GM21515 (cell line): ENCODE measurements around the gene NCOR2.
A peak's percentile ranks its signal among the peaks of the same experiment; 100 is the strongest.

Experiments
- ATAC-seq: cut with Tn5 transposase; IDR thresholded peaks from one replicate; pipeline ENCODE4 v1.9.1; 2021; ENCODE audit not compliant: unreplicated experiment

Gene NCOR2

DNA sequence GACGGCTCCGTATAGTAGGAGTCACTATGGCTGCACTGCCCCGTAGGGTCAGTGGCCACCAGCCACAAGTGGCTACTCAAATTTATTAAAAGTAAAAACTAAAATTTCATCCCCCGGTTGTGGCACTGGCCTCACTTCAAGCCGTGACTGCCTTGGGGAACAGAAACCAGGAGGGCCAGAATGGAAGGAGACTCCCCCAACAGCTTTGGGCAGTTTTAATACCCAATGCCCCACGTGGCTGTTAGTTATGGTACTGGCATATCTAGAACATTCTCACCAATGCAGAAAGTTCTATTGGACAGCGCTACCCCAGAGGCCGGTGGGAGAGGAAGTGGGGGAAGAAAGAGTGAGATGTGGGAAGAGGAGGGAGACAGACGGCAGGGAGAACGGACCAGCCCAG is 6.2 kb downstream of the NCOR2 start:
- ATAC-seq, result no peak

DNA sequence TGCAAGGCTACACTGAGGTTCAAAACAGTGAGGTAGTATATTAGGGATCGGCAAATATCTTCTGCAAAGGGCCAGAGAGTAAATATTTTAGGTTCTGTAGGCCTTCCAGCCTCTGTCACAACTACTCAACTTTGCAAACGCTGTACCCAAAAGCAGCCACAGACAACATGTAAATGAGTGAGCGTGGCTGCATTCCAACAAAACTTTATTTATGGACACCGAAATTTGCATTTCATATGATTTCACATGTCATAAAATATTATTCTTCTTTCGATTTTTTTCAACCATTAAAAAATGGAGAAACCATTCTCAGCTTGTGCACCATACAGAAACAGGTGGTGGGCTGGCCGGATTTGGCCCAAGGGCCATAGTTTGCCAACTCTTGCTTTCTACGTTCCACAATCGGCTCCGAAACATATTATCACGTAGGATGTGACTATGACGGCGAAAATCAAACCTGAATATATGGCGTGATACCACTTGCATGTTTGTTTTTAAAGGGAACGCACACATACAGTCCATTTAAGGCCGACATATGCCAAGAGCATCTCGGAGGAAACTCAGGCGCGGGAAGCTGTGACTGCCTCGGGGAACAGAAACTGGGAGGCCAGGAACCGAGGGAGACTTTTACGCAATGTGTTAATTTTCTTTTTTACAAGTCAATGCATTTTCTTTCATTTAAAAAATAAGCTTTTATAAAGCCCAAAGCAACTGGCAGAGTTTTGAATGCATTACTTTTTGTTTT is 7.1 kb downstream of the NCOR2 start:
- ATAC-seq, result no peak

DNA sequence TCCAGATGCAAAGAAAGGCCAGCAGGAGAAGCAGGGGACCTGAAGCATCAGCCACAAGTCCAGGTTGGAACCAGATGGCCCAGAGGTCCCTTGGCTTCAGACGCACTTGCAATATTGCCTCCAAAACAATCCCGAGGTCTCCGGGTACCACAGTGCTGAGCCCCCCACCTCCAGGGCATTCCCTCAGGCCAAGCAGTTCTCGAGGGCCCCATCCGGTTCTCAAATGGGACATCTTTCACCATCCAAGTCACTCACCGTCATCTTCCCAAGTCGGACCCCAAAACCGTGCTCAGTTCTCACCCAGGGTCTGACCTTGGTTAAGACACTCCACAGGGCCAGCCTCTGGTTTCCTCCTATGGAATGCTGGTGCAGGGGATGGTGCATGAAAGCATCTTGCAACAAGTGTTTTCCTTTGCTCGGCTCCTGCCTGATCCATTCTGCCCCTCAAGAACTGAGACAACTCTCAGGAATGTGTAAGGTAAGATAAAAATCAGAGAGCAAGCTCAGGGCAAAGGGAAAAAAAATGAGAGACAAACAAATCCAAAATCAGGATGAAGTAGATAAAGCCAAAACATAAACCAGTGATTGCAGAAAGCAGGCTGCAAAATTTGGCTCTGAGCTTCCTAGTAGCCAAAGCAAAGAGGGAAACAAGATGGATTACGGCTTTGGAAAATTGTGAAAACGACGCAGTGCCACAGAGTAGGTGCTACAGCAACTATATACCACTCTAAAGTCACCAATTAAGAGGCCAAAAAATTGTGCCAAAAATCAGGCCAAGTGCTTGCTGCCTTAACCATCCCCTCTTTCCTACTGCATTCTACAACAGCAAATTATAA is 8.0 kb downstream of the NCOR2 start:
- ATAC-seq, result no peak

DNA sequence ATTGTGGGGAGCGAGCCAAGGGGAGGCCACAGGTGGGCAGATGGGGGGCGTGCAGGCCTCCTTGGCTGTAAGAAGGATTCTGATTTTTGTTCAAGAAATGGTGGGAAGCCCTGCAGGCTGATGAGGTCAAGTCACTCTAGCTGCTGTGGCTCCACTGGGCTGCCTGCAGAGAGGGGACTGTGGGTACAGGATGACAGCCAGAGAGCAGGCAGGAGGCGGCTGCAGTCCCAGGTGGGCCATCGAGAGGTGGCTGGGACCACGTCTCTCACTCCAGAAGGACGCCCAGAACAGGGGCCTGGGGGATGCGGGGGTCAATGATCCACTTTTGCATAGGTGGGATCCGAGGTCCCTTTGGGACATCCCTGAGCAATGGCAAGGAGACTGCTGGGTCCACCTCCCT is 9.1 kb downstream of the NCOR2 start:
- no peak for ATAC-seq

DNA sequence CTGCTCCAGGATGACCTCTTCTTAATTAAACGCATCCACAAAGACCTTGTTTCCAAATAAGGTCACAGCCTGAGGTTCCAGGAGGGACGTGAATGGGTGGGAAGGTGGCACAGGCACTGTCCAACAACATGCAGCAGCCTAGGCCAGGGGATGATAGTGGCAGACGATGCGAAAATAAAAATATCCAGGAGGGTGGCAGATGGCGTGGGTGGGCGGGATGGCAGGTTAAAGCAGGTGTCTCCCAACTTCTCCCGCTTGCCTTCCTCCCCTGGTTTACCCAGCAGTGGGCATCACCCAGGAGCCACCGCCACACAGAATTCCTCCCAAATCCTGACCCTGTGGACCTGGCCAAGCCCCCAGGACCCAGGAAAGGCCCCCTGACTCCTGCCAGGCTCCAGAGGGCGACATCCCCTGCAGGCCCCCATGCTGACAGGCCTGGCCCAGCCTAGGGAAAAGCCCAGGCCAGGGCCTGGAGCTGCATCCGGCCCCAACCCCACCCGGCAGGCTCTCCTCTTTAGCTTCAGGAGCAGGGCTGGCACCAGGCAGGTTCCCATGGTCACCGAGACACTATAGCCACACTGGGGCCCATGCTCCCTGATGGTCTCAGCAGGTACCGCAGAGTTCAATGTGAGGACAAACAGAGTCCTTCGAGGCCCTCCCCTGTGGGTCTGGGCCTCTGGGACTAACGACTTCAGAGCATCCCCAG is 9.7 kb downstream of the NCOR2 start:
- ATAC-seq, result no peak

DNA sequence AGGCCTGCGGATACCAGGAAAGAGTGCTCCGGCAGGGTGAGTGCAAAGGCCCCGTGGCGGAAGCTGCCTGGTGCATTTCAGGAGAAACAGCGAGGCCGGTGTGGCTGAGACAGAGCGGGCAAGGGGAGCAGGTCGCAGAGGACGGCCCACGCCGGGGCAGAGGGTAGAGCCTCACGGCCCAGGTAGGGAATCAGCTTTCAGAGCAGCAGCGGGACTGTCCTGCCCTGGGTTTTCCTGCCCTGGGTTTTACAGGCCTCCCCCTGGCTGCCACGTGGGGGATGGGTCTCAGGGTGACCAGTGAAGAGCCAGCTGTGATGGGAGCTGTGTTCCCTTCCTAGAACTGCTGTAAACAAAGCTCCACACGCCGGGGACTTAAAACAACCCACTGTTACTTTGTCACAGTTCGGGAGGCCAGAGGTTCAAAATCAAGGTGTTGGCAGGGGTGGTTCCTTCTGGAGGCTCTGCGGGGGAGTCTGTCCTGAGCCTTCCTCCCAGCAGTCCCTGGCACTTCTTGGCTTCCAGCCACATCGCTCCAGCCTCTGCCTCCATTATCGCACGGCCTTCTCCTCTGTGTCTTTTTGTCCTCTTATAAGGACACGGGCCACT is 10.4 kb downstream of the NCOR2 start:
- ATAC-seq, result no peak

DNA sequence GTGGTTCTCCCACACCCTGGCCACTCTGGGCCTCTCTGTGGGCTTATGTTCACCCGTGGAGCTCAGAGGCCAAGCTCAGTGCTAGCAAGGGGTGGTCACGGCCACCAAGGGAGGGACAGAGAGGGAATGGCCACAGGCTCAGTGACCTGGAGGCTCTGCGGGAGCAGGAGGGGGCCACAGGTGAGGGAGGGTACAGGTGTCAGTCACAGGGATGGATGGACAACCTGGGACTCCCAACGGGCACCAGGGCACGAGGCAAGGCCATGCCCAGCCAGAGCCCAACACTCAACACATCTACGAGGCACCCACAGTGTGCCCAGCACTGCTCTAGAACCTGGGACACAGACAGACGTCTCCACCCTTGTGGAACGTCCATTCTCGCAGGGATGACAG is 11.3 kb downstream of the NCOR2 start:
- ATAC-seq, result no peak

DNA sequence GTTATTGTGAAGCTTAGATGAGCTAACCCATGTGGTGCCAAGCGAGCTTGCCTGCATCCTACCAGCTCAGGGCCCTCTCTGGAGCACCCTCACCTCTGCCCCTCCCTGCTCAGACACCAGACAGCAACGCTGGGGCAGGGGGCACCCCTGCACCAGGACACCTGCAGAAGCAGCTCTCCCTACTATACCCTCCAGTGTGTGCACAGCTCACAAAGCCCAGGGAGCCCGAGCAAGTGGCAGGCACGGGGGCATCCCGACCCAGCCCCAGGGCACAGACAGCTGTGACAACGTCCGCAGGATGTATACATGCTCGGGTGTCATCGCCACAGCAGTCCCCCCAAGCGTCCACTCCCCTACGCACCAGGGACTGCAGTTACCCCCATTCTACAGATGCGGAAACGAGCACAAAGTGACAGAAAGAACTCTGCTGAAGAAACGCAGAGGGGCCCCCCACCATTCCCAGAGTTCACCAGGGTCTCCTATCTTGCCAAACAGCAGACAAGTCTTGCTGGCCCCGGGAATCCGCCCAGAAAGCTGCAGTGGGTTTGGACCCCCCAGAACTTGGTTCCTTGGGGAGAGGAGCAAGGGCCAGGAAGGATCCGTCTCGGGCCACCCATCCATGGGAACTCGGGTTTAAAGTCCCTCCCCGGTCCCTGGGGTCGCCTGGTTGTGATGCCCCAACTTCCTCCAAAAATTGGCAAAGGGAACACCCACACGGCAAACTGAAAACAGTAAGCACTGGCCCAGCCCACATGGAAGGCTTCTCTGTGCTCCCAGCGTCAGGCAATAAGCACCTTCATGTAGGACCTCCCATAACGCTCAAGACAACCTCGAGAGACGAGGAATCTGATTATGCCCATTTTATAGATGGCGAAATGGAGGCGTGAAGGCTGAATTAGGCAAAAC is 12.0 kb downstream of the NCOR2 start:
- ATAC-seq, result no peak

DNA sequence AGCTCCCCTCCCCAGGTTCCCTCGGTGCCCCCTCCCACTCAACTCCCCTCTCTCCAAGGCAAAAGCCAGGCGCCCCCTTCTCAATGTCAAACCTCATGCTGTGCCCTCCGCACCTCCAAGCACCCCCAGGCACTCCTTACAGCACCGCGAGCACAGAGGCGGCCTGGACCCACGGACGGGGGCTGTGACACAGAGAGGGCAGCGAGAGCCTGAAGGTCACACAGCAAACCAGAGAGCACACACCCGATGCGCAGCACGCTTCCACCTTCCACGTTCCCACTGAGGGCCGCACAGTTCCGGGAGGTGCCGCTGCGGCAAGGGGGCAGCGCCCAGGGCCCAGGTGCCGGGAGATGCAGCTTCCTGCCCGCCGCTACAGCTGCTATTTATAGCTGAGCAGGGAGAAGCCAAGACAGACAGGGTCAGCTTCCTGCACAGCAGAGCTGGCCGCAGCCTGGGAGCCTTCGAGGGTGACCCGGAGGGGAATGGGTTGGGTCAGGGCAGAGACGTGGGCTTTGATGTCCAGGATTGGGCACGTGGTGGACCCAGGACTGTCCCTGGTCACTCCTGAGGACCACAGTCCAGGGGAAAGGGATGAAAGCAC is 12.9 kb downstream of the NCOR2 start:
- ATAC-seq, result no peak

DNA sequence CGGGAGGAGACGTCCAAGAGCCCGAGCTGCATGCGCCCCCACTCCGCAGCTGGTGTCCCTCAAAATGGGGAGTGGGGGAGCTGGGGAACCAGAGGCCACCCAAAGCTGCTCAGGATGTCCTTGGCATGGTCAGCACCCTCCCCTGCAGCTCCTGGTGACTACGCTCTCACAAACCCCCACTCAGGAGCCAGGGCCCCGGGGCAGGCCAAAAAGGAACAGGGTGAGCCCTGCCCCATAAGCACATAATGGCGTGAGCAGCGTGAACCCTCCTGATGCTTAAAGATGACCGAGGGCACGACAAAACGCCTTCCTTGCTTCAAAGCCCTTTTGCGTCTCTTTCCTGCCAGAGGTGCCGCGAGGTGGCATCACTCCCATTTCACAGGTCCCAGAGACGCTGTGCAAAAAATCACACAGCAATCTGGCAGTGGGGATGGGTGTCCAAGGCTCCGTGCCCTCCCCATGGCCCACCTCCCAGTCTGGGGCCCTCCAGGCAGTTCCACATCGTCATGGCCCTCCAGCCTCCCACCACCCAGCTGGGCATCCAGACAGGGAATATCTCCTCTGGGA is 13.5 kb downstream of the NCOR2 start:
- ATAC-seq, result no peak

DNA sequence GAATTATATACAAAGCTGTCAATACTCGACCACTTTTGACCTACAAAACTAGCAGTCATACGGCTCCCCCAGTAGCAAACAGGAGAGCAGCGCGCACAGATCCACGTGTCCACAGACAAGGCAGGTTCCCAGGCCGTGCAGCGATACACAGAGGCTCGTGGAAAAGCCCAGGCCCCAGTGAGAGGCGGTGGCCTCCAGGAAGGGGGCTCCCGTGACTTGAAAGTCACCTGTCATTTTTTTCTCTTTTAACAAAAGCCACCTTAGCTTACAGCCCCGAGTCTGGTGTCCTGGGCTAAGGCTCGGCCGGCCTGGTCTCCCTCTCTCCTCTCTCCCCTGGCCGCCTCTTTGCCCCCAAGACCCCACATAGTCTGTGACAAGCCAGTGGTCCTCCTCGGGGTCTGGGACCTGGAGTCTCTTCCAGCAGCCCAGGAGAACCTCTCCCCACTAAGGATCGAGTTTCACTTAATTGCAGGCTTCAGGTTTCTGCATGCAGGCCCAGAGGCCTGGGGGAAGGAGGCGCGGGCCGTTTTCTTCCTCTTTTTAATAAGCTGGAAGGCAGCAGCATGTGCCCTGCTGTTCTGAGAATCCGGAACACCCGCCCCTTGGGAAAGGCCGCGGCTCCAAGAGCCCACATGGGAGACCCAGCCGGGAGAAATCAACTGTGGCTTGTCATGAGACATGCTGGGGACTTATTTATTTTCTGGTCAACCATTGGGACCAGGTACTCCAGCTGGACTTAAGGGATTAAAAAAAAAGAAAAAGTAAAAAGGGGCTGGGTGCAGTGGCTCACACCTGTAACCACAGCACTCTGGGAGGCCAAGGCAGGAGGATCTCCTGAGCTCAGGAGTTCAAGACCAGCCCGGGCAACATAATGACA is 15.9 kb downstream of the NCOR2 start:
- no peak for ATAC-seq

DNA sequence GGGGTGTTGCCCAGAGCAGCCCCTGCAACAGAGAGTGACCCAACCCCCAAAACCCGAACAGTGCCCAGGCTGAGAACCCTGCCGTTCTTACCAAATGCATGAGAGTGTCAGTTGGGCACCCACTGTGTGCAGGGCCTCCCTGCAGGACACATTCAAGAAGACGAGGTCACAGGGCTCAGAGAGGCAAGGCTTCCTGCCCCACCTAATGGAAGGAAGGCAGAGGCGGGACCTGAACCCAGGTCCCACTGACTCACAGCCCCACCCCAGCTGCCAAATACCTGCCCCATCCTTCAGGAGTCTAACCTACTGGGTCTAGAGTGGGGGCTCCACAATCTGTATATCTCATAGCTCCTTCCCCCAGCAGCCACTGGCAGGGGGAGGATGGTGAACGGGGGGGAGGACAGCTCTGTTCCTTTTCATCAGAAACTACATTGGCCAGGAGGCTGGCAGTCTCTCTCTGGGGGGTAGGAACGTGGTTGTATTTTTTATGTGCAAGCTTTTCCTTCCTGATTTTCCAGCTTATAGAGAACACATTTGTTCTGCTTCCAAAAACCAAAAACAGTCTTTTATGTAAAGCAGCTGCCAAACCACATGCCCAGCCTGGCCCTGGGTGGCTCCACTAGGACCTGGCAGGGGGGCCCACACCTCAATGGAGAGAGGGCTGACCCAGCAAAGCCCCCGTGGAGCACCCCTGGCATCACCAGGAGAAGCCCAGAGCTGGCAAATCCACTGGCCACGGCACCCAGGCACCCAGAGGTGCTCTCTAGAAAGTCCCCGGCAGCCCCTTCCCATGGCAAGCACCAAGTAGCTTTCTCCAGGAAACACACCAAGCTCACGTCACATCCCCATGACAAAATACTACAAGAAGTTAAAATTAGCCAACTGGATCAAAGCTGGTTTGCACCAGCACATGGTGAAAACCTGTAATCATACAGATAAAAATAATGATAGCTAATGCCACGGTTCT is 17.0 kb downstream of the NCOR2 start:
- no peak for ATAC-seq

DNA sequence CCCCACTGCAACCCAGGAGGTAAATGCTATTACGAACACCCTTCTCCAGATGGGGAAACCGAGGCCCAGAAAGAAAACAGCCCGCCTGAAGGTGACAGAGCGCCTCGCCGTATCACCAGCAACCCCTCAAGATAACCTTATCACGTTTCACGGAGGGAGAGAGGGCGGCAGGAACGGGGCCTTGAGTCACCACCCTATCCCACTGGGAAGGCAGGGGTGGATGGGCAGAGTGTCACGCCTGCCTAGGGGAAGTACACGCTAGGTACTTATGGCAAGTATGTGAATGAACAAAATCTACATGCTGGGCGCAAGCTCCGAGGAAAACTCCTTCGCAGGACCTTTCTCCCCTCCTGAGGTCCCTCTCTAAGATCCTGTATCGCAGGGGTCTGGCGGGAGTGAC is 17.8 kb downstream of the NCOR2 start:
- no peak for ATAC-seq

DNA sequence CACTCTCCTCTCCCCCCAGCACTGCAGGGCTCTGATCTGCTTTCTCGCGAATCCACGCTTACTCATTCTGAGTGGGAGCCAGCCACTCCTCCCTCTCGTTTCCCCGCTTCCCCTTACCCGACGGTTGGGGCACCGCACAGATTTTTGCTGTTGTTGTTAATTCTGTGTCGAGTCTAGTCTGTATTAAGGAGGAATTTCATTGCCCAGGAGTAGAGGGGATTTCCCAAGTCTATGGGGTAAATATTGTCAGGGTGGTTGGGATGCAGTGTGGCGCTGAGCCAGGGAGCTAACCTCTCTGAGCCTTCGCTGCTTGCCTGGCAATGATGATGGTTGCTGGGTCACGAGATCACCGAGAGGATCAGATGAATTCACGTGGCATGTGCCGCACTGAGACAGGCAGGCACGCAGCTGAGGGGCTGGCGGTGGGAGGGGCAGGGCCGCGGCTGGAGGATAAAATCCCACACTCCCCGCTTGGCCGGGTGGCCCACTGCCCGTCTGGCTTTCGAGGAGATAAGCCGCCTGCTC is 18.5 kb downstream of the NCOR2 start:
- ATAC-seq, result no peak

DNA sequence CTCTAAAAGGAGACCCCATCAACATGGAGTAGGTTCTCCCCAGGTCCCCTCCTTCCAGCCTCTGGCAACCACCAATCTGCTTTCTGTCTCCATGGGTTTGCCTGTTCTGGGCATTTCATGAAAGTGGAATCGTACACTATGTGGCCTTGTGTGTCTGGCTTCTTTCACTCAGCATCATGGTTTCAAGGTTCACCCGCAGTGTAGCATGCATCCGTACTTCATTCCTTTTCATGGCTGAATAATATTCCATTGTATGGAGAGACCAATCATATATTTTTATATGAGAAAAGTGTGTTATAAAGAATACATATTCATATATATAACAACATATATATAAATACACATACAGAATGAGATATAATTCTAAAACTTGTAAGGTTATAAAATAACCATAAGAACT is 19.8 kb downstream of the NCOR2 start:
- no peak for ATAC-seq

DNA sequence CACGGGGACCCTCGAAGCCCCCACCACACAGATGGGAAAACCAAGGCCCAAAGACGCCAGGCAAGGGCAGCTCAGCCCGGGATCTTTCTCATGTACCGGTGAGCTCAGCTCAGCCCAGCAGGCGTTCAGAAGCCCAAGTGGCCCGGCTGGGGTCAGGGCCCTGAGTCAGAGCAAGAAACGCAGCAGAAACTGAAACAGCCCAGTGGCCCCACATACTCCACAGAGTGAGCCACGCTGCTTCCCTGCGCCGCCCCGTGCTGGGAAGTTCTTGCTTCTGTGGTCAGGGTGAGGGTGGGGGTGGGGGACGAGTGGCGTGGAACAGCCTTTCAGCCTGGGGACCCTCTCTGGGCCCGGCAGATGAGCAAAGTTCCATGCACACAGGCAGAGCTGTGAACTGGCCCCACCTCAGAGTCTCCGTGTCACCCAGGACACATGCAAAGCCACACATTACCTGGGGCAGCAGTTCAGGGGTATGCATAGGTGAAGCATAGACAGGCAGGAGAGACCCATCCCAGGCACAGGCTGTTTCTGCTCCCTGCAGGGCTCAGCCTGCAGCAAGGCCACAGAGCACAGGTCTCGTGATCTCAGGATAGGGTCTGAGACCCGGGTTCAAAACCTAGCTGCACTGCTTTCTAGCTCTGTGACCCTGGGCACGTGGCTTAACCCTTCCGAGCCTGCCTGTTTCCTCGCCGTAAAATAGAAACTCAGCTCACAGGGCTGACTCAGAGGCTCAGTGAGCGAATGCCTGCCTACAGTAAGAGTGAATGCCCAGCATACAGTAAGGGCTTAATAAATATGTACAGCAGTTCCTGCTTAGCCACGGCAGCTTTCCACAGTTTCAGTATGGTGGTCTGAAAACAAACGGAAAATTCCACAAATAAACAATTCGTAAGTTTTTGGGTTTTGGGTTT is 21.6 kb downstream of the NCOR2 start:
- peak; percentile 80 for ATAC-seq
